Astrocyte of the spinal cord (primary cell): Measurements from ENCODE around the gene BBC3.
A peak's percentile ranks its signal among the peaks of the same experiment; 100 is the strongest.

Experiments
- DNase-seq: peaks from one replicate; pipeline ENCODE4 v3.0.0; 2011; ENCODE audit warnings: low read depth, low spot score
- H3K4me3 ChIP-seq: 2 replicates; pipeline ENCODE4 v1.5.1; 2011; ENCODE audit warnings: low read depth, mild to moderate bottlenecking, low read length, moderate library complexity
- CTCF ChIP-seq: IDR thresholded peaks from 2 replicates; pipeline ENCODE4 v1.5.1; 2012; ENCODE audit warnings: low read depth, mild to moderate bottlenecking, low read length, inconsistent platforms
- in situ Hi-C: cut with HindIII; loops from 2 replicates; pipeline ENCODE4 v1.10.0; 2017; ENCODE audit warnings: low sequenced_read_pairs

The BBC3 gene

DNA sequence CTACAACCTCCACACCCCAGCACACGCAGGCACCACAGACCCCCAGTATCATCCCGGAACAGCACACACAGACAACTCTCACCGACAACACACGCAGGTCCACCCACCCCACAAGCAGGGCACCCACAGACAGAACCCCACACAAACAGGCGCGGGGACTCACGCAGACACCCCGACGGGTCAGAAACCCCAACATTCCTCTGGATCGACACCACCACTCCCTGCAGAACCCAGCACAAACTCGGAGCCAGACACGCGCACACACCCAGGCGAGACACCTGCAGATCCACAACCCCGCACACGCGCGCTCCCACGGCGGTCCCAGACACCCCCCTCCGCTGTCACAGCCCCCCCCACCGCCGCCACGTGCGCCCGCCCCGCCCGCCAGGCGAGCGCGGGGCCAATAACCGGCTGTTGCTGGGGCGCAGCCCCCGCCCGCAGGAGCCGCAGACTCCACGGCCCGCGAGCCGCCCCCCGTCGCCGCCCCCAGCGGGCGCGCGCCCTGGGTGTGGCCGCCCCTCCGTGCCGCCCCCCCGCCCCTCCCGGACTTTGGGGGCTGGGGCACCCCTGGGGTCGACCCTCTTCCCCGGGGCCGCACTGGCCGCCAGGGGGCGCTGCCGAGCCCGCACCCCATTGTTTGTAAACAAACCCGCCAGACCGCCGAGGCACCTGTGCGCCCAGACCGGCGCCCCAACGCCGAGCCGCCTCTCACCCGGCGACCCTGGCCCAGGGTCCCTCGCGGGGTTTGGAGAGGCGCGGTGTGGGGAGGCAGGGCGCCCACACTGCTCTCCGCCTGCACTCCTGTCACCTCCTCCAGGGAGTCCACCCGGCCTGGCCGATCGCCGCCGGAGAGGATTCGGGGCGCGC, 712 bp downstream of the BBC3 start:
- in situ Hi-C loops = no loop called here
- DNase-seq = peak; percentile 36

DNA sequence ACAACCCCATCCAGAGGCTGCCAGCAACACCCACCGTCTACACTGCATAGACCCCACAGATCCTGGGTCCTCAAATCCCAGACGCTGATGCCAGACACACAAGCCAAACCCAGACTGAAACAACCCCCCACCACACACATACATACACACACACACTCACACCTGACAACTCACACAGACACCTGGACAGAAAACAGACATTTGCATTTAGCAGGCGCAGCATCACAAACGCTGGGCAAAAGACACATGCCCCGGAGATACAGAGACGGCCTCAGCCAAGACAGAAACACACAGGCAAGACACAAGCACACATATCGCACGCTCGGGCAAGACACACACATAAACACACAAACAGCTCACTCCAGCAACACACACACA, 1.3 kb downstream of the BBC3 start:
- peak overlapping the region; percentile 98 for H3K4me3 ChIP-seq
- in situ Hi-C loops = no loop called here
- TF ChIP-seq CTCF = no peak
- DNase-seq = peak; percentile 31

More for the DNA sequence above, 712 bp downstream of the BBC3 start:
- TF ChIP-seq CTCF = peak; percentile 70
- peak overlapping the region; percentile 98 for H3K4me3 ChIP-seq

DNA sequence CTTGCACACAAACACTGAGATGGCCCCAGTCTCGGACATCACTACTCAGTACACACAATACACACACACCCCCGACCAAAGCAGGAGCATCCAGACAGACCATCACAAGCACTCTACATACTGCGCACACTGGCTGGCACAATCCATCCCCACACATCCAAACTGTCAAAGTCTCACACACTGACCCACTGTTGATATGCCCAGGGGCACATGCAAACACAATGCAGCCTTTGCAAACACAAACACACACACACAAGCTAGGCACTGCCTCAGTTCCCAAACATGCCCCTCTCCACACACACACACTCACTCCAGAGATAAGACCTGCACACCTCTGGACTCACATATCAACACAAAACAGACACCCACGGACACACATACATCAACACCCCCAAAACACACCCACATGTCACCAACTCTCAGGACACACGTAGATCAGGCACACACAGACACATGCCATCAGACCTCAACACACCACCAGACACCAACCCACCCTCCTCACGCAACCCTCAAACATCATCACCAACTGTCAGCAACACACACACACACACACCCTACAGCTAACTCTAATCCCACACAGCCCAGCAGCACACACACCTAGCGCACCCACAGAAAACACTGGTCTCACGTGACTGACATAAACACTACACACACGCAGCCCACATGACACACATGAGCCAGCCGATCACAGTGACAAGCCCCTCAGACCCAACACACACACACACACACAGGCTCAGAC, 1.9 kb downstream of the BBC3 start:
- DNase-seq = peak; percentile 36
- no peak for TF ChIP-seq CTCF
- in situ Hi-C loops = no loop called here
- peak overlapping the region; percentile 98 for H3K4me3 ChIP-seq

DNA sequence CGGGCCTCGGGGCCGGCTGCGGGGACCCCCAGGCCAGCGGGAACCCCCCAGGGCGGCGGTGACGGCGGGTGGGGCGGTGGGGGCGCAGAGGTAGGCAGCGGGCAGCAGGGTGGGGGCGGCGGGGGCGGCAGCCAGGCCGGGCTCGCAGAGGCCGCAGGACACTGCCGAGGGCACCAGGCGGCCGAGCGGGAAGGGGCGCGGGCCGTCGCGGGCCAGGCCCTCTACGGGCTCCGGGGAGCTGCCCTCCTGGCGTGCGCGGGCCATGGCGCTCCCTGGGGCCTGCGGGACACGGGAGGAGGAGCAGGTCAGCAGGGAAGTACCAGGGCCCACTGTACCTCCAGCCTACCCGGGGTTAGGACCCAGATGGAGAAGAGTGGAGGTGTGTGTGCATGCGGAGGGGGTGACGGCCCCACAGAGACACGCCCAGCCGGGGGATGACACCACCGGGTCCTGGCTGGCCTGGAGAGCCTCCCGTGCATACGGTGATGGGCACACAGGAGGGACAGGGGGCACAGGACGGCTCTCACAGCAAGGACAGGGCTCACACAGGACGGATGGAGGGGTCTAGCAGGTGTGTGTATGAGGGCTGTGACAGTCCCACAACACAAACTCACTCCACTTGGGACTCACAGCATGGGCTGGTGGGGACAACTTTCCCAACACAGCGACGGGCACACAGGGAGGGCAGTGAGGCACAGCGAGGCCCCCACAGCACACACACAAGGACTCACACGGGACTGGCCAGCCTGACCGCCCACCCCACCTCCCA, 2.6 kb downstream of the BBC3 start:
- peak overlapping the region; percentile 98 for H3K4me3 ChIP-seq
- DNase-seq = peak; percentile 29
- in situ Hi-C loops = no loop called here
- no peak for TF ChIP-seq CTCF

DNA sequence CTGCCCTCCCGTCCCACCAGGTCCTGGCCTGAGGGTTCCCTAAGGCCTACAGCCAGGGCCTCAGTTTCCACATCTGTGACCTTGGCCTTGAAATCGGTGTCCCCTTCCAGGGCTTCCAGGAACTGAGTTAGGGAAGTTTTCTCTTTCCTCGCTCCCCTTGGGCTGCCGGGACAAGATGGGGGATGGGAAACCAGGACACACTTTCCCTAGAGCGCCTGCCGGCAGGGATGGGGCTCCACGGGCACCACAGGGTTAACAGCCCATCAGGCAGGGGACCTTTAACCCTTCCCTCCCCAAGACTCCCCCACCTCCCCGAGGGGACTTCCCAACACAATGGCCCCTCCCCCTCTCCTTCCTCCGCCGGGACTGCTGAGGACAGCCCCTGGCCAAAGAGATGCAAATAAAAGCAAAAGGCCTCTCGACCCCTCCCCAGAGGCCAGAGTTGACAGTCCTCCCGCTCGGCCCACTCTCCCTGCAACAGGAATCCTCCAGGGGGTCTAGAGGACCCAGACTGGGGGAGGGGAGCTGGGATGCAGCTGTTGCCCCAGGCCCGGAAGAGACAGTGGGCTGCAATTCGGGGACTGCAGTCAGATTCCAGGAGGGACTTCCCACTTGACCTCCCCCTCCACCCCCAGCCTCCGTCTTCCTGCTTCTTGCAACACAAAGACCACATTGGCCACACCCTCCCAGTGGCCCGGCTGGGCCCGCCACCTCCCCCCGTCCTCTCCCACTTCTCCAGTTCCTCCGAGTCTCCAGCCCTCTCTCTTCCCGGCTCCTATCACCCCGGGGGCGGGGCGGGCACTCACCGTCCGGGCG, 3.4 kb downstream of the BBC3 start:
- H3K4me3 ChIP-seq = peak overlapping the region; percentile 45

More for the DNA sequence above, 3.4 kb downstream of the BBC3 start:
- in situ Hi-C loops = no loop called here
- TF ChIP-seq CTCF = no peak
- DNase-seq = peak; percentile 94
